A549 (cell line): Measurements from ENCODE around the gene HORMAD1.
"Not testable (repeated sequence)": the region's sequence is repeated elsewhere in the genome, so short reads cannot be mapped to it uniquely, and the experiment has no call there.

Source experiments
- ATOH8 ChIP-seq: fragments of 250-450 bp; sonication (Bioruptor Pico); IDR thresholded peaks from 2 replicates; pipeline ENCODE4 v1.5.0; 2020; ENCODE audit warnings: low read depth, mild to moderate bottlenecking, moderate library complexity
- CEBPB ChIP-seq, 2 experiments: fragments of >200 bp in 1 of 2; sonication (Bioruptor Twin) in 1 of 2; formaldehyde crosslinking in 1 of 2; IDR thresholded peaks; 2 replicates each; pipeline ENCODE4 v1.6.1; 2012 to 2016
- CHD2 ChIP-seq: fragments of 150-350 bp; IDR thresholded peaks from 2 replicates; pipeline ENCODE4 v1.6.1; 2014; ENCODE audit warnings: low read length; ENCODE audit not compliant: partially characterized antibody
- CTCF ChIP-seq: fragments of >200 bp; sonication (Bioruptor Twin); formaldehyde crosslinking; IDR thresholded peaks from 3 replicates; pipeline ENCODE4 v1.5.1; 2016
- EP300 ChIP-seq, 2 experiments: fragments of >200 bp; sonication (Bioruptor Twin); formaldehyde crosslinking; IDR thresholded peaks; 2 replicates in 1 of 2; 3 replicates in 1 of 2; pipeline ENCODE4 v1.6.1; 2016 to 2017
- HDAC2 ChIP-seq: fragments of 200-600 bp; sonication (generic); IDR thresholded peaks from 2 replicates; pipeline ENCODE4 v1.6.1; 2016
- JUNB ChIP-seq: fragments of >200 bp; sonication (Bioruptor Twin); formaldehyde crosslinking; IDR thresholded peaks from 2 replicates; pipeline ENCODE4 v1.6.1; 2016
- NPAS2 ChIP-seq: fragments of 250-450 bp; sonication (Bioruptor Pico); IDR thresholded peaks from 2 replicates; pipeline ENCODE4 v1.8.0; 2022; ENCODE audit warnings: mild to moderate bottlenecking, moderate library complexity, borderline replicate concordance
- POLR2A ChIP-seq: IDR thresholded peaks from 2 replicates; pipeline ENCODE4 v1.6.1; 2012; ENCODE audit warnings: mild to moderate bottlenecking, low read length
- TF ChIP-seq, protein P1 (sequence below): fragments of 450-650 bp; IDR thresholded peaks from 2 replicates; pipeline ENCODE4 v1.6.1; 2014; ENCODE audit warnings: antibody characterized with exemption

- TF ChIP-seq CTCF; EP300 (IDR thresholded peaks at IDR 0.05); POLR2A; HDAC2; ATOH8 (CRISPR knock-in tag); NPAS2; JUNB; CEBPB (IDR thresholded peaks at IDR 0.05); CHD2: not testable (repeated sequence)
- TF ChIP-seq, protein P1, sequence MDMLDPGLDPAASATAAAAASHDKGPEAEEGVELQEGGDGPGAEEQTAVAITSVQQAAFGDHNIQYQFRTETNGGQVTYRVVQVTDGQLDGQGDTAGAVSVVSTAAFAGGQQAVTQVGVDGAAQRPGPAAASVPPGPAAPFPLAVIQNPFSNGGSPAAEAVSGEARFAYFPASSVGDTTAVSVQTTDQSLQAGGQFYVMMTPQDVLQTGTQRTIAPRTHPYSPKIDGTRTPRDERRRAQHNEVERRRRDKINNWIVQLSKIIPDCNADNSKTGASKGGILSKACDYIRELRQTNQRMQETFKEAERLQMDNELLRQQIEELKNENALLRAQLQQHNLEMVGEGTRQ: not testable (repeated sequence)
Observed at GRCh38 chr1:150657064-150657463, 63.6 kb downstream of the HORMAD1 start.
